Measurements from ENCODE around the gene IDH3A.

DNA sequence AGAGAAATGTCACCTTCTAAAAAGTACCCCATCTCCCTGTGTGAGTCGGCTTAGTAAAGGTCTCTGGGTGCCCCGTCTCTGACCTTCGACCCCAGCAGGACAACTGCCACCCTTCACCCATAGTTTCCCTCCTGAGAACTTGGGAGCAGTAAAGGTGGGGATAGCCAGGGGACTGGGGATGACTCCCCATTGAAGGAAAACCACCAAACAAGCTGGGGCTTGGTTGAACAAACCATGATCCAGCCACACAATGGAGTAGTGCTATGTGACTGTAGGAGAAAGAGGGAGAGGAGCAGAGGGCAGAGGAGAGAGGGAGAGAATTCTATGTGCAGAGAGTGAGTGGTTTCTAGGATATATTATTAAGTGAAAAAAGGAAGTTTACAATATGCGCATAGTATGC lies 33.7 kb downstream of the IDH3A start:
- TF ChIP-seq, protein P1, sequence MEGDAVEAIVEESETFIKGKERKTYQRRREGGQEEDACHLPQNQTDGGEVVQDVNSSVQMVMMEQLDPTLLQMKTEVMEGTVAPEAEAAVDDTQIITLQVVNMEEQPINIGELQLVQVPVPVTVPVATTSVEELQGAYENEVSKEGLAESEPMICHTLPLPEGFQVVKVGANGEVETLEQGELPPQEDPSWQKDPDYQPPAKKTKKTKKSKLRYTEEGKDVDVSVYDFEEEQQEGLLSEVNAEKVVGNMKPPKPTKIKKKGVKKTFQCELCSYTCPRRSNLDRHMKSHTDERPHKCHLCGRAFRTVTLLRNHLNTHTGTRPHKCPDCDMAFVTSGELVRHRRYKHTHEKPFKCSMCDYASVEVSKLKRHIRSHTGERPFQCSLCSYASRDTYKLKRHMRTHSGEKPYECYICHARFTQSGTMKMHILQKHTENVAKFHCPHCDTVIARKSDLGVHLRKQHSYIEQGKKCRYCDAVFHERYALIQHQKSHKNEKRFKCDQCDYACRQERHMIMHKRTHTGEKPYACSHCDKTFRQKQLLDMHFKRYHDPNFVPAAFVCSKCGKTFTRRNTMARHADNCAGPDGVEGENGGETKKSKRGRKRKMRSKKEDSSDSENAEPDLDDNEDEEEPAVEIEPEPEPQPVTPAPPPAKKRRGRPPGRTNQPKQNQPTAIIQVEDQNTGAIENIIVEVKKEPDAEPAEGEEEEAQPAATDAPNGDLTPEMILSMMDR (conservative IDR thresholded peaks at IDR 0.05 in 1 of 2, IDR thresholded peaks at IDR 0.05 in 1 of 2; ENCODE audit: low read depth in 1 of 2, low read length in 2 of 2), result no peak
- TF ChIP-seq EZH2 (IDR thresholded peaks at IDR 0.05; ENCODE audit: low read length, missing control alignments), result no peak

Data from fibroblast of lung (primary cell).